H1 (cell line): ENCODE data around the gene PCCA. TPM values are rescaled to one million over a fixed set of nuclear protein-coding genes. Genes with fewer than 3 reads are reported as not detected.

Source experiments
- CTCF ChIA-PET: fragments of 300-600 bp; sonication (Branson Sonifier 250); formaldehyde crosslinking; loops from one replicate; lab custom pipeline; 2021; ENCODE audit not compliant: partially characterized antibody; lab: Charles Lee
- POLR2A ChIA-PET: fragments of 300-600 bp; sonication (Branson Sonifier 250); formaldehyde crosslinking; loops from one replicate; lab custom pipeline; 2021; ENCODE audit warnings: inconsistent platforms; ENCODE audit not compliant: partially characterized antibody; lab: Charles Lee
- DNase-seq, 2 experiments: peaks; one replicate each; pipeline versions ENCODE4 v3.0.0 to v3.0.0-alpha.2; 2010 to 2022; ENCODE audit warnings: low spot score in 2 of 2, low read depth in 1 of 2, mixed read lengths in 1 of 2
- FAIRE-seq: peaks from 2 replicates; lab custom pipeline; 2011; peaks lifted over from hg19 to GRCh38; lab: Jason Lieb, UNC
- H2AFZ ChIP-seq: 2 replicates; pipeline ENCODE4 v1.8.1; 2012; ENCODE audit warnings: low read length, inconsistent platforms
- H2AK5ac ChIP-seq: 2 replicates; pipeline ENCODE4 v1.6.1; 2013; ENCODE audit warnings: low read depth, low read length
- H2BK120ac ChIP-seq: replicated peaks from 2 replicates; pipeline ENCODE3; 2013; ENCODE audit warnings: low read depth, low read length, inconsistent platforms
- H2BK12ac ChIP-seq: 2 replicates; pipeline ENCODE4 v1.6.1; 2013; ENCODE audit warnings: low read depth, low read length
- H2BK15ac ChIP-seq: 2 replicates; pipeline ENCODE4 v1.6.1; 2013; ENCODE audit warnings: low read length
- H2BK20ac ChIP-seq: 2 replicates; pipeline ENCODE4 v1.6.1; 2013; ENCODE audit warnings: low read length
- H2BK5ac ChIP-seq: 2 replicates; pipeline ENCODE4 v1.6.1; 2013; ENCODE audit warnings: low read depth, low read length
- H3K14ac ChIP-seq: 2 replicates; pipeline ENCODE4 v1.6.1; 2013; ENCODE audit warnings: inconsistent platforms; ENCODE audit not compliant: insufficient read length
- H3K18ac ChIP-seq: 2 replicates; pipeline ENCODE4 v1.6.1; 2013; ENCODE audit warnings: low read length; ENCODE audit errors: extremely low read depth
- H3K23ac ChIP-seq: 2 replicates; pipeline ENCODE4 v1.6.1; 2013; ENCODE audit warnings: inconsistent platforms; ENCODE audit not compliant: insufficient read length
- H3K23me2 ChIP-seq: 2 replicates; pipeline ENCODE4 v1.6.1; 2013; ENCODE audit warnings: low read depth, low read length
- H3K27ac ChIP-seq: 2 replicates; pipeline ENCODE4 v1.6.1; 2011; ENCODE audit warnings: low read depth, low read length, inconsistent platforms
- H3K27me3 ChIP-seq, 4 experiments: replicated peaks in 1 of 4; 1 replicate in 1 of 4; 2 replicates in 3 of 4; pipeline versions ENCODE4 v1.6.1 to v1.8.1; 2011 to 2013; ENCODE audit warnings: low read length in 3 of 4, mild to moderate bottlenecking in 3 of 4, inconsistent platforms in 2 of 4, mixed read lengths in 2 of 4, moderate library complexity in 1 of 4; ENCODE audit not compliant: control insufficient read depth in 3 of 4, insufficient read depth in 3 of 4; ENCODE audit errors: extremely low read depth in 1 of 4
- H3K36me3 ChIP-seq, 4 experiments: 2 replicates each; pipeline versions ENCODE4 v1.6.1 to v1.8.1; 2011 to 2013; ENCODE audit warnings: mild to moderate bottlenecking in 4 of 4, low read length in 3 of 4, moderate library complexity in 2 of 4, control low read depth in 1 of 4, inconsistent platforms in 1 of 4; ENCODE audit not compliant: insufficient read depth in 4 of 4, control insufficient read depth in 2 of 4
- H3K4ac ChIP-seq: replicated peaks from 2 replicates; pipeline ENCODE3; 2013; ENCODE audit warnings: low read length, low read depth, mixed read lengths, inconsistent platforms; ENCODE audit not compliant: insufficient read length
- H3K4me1 ChIP-seq, 4 experiments: replicated peaks in 1 of 4; 1 replicate in 1 of 4; 2 replicates in 3 of 4; pipeline versions ENCODE4 v1.6.1 to v1.8.1; 2011 to 2013; ENCODE audit warnings: low read length in 3 of 4, inconsistent platforms in 2 of 4, mixed read lengths in 1 of 4; ENCODE audit not compliant: insufficient read depth in 4 of 4, control insufficient read depth in 3 of 4
- H3K4me2 ChIP-seq, 2 experiments: 2 replicates each; pipeline versions ENCODE4 v1.6.1 to v1.8.1; 2011 to 2013; ENCODE audit warnings: low read depth in 2 of 2, low read length in 2 of 2, control low read depth in 1 of 2, inconsistent platforms in 1 of 2, mild to moderate bottlenecking in 1 of 2; ENCODE audit not compliant: insufficient read depth in 1 of 2
- H3K4me3 ChIP-seq, 4 experiments: fragments of 200-600, 300-600 bp in 1 of 4; sonication (generic), shearing (Covaris generic), sonication (Bioruptor Twin) in 1 of 4; 2 replicates each; pipeline versions ENCODE4 v1.5.1 to v1.8.1; 2011 to 2016; ENCODE audit warnings: low read length in 4 of 4, low read depth in 3 of 4, control low read depth in 2 of 4, inconsistent platforms in 2 of 4, mild to moderate bottlenecking in 2 of 4, mixed read lengths in 1 of 4, moderate library complexity in 1 of 4; ENCODE audit not compliant: insufficient read depth in 2 of 4; ENCODE audit errors: extremely low read depth in 1 of 4
- H3K56ac ChIP-seq: replicated peaks from 2 replicates; pipeline ENCODE3; 2013; ENCODE audit warnings: low read depth, mild to moderate bottlenecking, mixed read lengths, low read length, inconsistent platforms; ENCODE audit not compliant: insufficient read length
- H3K79me1 ChIP-seq: 2 replicates; pipeline ENCODE4 v1.6.1; 2013; ENCODE audit warnings: low read depth, low read length, control low read depth
- H3K79me2 ChIP-seq, 2 experiments: 2 replicates each; pipeline versions ENCODE4 v1.6.1 to v1.8.1; 2012 to 2013; ENCODE audit warnings: low read length in 2 of 2, mild to moderate bottlenecking in 2 of 2, inconsistent platforms in 1 of 2; ENCODE audit not compliant: insufficient read depth in 2 of 2, control insufficient read depth in 1 of 2
- H3K9ac ChIP-seq, 4 experiments: replicated peaks in 1 of 4; 1 replicate in 1 of 4; 2 replicates in 3 of 4; pipeline versions ENCODE4 v1.6.1 to v1.8.1; 2011 to 2013; ENCODE audit warnings: low read depth in 3 of 4, low read length in 3 of 4, control low read depth in 2 of 4, mild to moderate bottlenecking in 2 of 4, moderate library complexity in 2 of 4, inconsistent platforms in 1 of 4; ENCODE audit errors: extremely low read depth in 1 of 4
- H3K9me3 ChIP-seq, 2 experiments: 2 replicates each; pipeline versions ENCODE4 v1.6.1 to v1.8.1; 2012 to 2013; ENCODE audit warnings: mild to moderate bottlenecking in 2 of 2, moderate library complexity in 2 of 2, control low read depth in 1 of 2, inconsistent platforms in 1 of 2, low read depth in 1 of 2, low read length in 1 of 2, mixed read lengths in 1 of 2; ENCODE audit not compliant: insufficient read depth in 2 of 2
- H4K20me1 ChIP-seq, 2 experiments: replicated peaks in 1 of 2; 2 replicates each; pipeline versions ENCODE3 to v1.8.1; 2011 to 2013; ENCODE audit warnings: inconsistent platforms in 2 of 2, low read length in 2 of 2, mild to moderate bottlenecking in 1 of 2; ENCODE audit not compliant: insufficient read depth in 2 of 2, control insufficient read depth in 1 of 2
- H4K5ac ChIP-seq: 2 replicates; pipeline ENCODE4 v1.6.1; 2013; ENCODE audit warnings: low read length, low read depth, mixed read lengths, inconsistent platforms; ENCODE audit not compliant: insufficient read length
- H4K8ac ChIP-seq: 2 replicates; pipeline ENCODE4 v1.8.0; 2013; ENCODE audit warnings: mild to moderate bottlenecking, moderate library complexity, low read length, inconsistent platforms; ENCODE audit not compliant: insufficient read depth; ENCODE audit errors: extremely low read depth
- H4K91ac ChIP-seq: replicated peaks from 2 replicates; pipeline ENCODE3; 2013; ENCODE audit warnings: low read length, mixed read lengths, inconsistent platforms; ENCODE audit not compliant: insufficient read length
- ASH2L ChIP-seq: fragments of 200-600, 300-600 bp; sonication (generic); IDR thresholded peaks from one replicate; pipeline ENCODE4 v1.7.1; 2017; ENCODE audit warnings: low read length
- ATF2 ChIP-seq: IDR thresholded peaks from 2 replicates; pipeline ENCODE4 v1.6.1; 2012; ENCODE audit warnings: low read length, inconsistent platforms
- CHD1 ChIP-seq: IDR thresholded peaks from 2 replicates; pipeline ENCODE4 v1.6.1; 2012; ENCODE audit warnings: low read depth, low read length, improper control_type of control experiment
- E2F6 ChIP-seq: IDR thresholded peaks from 2 replicates; pipeline ENCODE4 v1.6.1; 2012; ENCODE audit warnings: inconsistent platforms
- EGR1 ChIP-seq: IDR thresholded peaks from 2 replicates; pipeline ENCODE4 v1.6.1; 2011; ENCODE audit warnings: low read depth, low read length, borderline replicate concordance
- EP300 ChIP-seq, 2 experiments: IDR thresholded peaks; 1 replicate in 1 of 2; 2 replicates in 1 of 2; pipeline ENCODE4 v1.6.1; 2011 to 2012; ENCODE audit warnings: low read depth in 2 of 2, low read length in 2 of 2, mild to moderate bottlenecking in 2 of 2, borderline replicate concordance in 1 of 2, inconsistent platforms in 1 of 2, moderate library complexity in 1 of 2
- EZH2 ChIP-seq: fragments of 200-600 bp; sonication (generic); IDR thresholded peaks from 2 replicates; pipeline ENCODE4 v1.7.1; 2012; ENCODE audit warnings: low read depth, mild to moderate bottlenecking, moderate library complexity, low read length, inconsistent platforms; ENCODE audit not compliant: severe bottlenecking
- KDM1A ChIP-seq: fragments of 200-600, 300-600 bp; sonication (generic); IDR thresholded peaks from 2 replicates; pipeline ENCODE4 v1.7.1; 2016; ENCODE audit warnings: mild to moderate bottlenecking, low read length, borderline replicate concordance
- POU5F1 ChIP-seq: IDR thresholded peaks from 2 replicates; pipeline ENCODE4 v1.6.1; 2011; ENCODE audit warnings: low read depth, mild to moderate bottlenecking, low read length, moderate library complexity
- TAF7 ChIP-seq: optimal IDR thresholded peaks from 2 replicates; pipeline ENCODE3; 2011; ENCODE audit warnings: low read depth, mild to moderate bottlenecking, inconsistent platforms, low read length, moderate library complexity, borderline replicate concordance
- ZNF274 ChIP-seq: IDR thresholded peaks from 2 replicates; pipeline ENCODE4 v1.7.0; 2012; ENCODE audit warnings: low read length, borderline replicate concordance; ENCODE audit errors: extremely low read depth
- WGBS, 2 experiments: shearing (Covaris generic) in 1 of 2; methylation state at CpG; one replicate each; pipeline versions ENCODE4 v1.1.6 to v1.1.7; 2013 to 2015; ENCODE audit warnings: low lambda C conversion rate in 2 of 2, mixed read lengths in 2 of 2, inconsistent platforms in 1 of 2, low coverage in 1 of 2, missing lambda C conversion rate in 1 of 2; ENCODE audit not compliant: insufficient replicate concordance in 2 of 2, insufficient coverage in 1 of 2, insufficient read length in 1 of 2; ENCODE audit errors: extremely low coverage in 1 of 2, missing lambda C conversion rate in 1 of 2; 5-methylcytosine and 5-hydroxymethylcytosine counted together
- polyA plus RNA-seq, 7 experiments: library from polyadenylated mRNA; depleted of rRNA in 3 of 7; stranded (reverse) in 5 of 7; unstranded in 2 of 7; fragments of >200 nt in 5 of 7; fragments of 200-250 nt in 2 of 7; gene quantifications; 1 replicate in 5 of 7; 2 replicates in 1 of 7; 4 replicates in 1 of 7; pipeline versions ENCODE4 v1.2.1 to v1.2.3, GENCODE V29; 2011 to 2013; ENCODE audit warnings: missing spikeins in 2 of 7, mixed read lengths in 2 of 7
- total RNA-seq: library from RNA; stranded (reverse); fragmentation: NEBNext Ultra II Directional; extraction: Animal tissue kit (Norgen Biotek cat#: 25700); gene quantifications from 2 replicates; pipeline ENCODE4 v1.2.1, GENCODE V29; 2021

Gene PCCA
- total and polyA plus RNA-seq, 2 of the 8 experiments (the other 6 are each of a cell fraction or from before 2014, with no cell fraction given) = 18.4 to 49.8 TPM

- no peaks in the 10 kb centered on the region for H3K23me2 ChIP-seq
- H3K4me2 ChIP-seq = no peak overlapping the region
- no peak overlapping the region for H2AFZ ChIP-seq
- no peaks in the 10 kb centered on the region for H3K9me3 ChIP-seq
- no peak overlapping the region for H3K14ac ChIP-seq
- H3K4ac ChIP-seq = no peak overlapping the region
- DNase-seq (no peak), FAIRE-seq (no peak)
- H2BK5ac ChIP-seq = no peak overlapping the region
- no peak overlapping the region for H2AK5ac ChIP-seq
- no peaks in the 10 kb centered on the region for H3K79me1 ChIP-seq
- peaks cover 0 to 4% (median 1%) of the 10 kb centered on the region in 4 experiments; a peak in 3 of 8 replicates for H3K36me3 ChIP-seq
- H3K9ac ChIP-seq = no peak overlapping the region
- H4K5ac ChIP-seq = no peak overlapping the region
- no peak overlapping the region for H2BK15ac ChIP-seq
- ChIA-PET CTCF (interaction anchor here (0.7 to 1.0 kb wide), 2 partner anchors 14 to 869 kb away, joined by 3 read pairs; no protein-coding TSS in a partner anchor), POLR2A (no interaction called here)
- H4K91ac ChIP-seq = no peak overlapping the region
- H3K23ac ChIP-seq = no peak overlapping the region
- no peak overlapping the region for H2BK12ac ChIP-seq
- H3K56ac ChIP-seq = no peak overlapping the region
- no peak overlapping the region for H3K18ac ChIP-seq
- H4K8ac ChIP-seq = no peak overlapping the region
- no peaks in the 10 kb centered on the region for H3K79me2 ChIP-seq
- no peak overlapping the region for H3K27ac ChIP-seq
- peaks cover 2 to 6% (median 3%) of the 10 kb centered on the region in 4 experiments for H3K4me1 ChIP-seq
- H3K27me3 ChIP-seq = no peaks in the 10 kb centered on the region
- H3K4me3 ChIP-seq = no peak overlapping the region
- 67% methylated on average over 4 of the region's 4 CpGs; no CpG with 5 or more reads in 1 of the 2 experiments for WGBS, 2 experiments
- no peak overlapping the region for H2BK120ac ChIP-seq
- no peak overlapping the region for H2BK20ac ChIP-seq
- H4K20me1 ChIP-seq = peaks cover 0 to 2% of the 10 kb centered on the region in 2 experiments
- TF ChIP-seq ZNF274 (no peak), EZH2 (no peak), KDM1A (no peak), EGR1 (no peak), E2F6 (no peak), ATF2 (no peak), ASH2L (no peak), CHD1 (no peak), POU5F1 (no peak), TAF7 (no peak), EP300 (IDR thresholded peaks at IDR 0.05; ENCODE audit: borderline replicate concordance in 1 of 2, low read depth in 2 of 2, low read length in 2 of 2) (no peak)
Measured at GRCh38 chr13:100306030-100306429, 217.1 kb downstream of the PCCA start.
